Caco-2 (cell line): ENCODE measurements around the gene LCOR. TPM values are rescaled to one million over a fixed set of nuclear protein-coding genes. Genes with fewer than 3 reads are reported as not detected.
"Not testable (repeated sequence)": the region's sequence is repeated elsewhere in the genome, so short reads cannot be mapped to it uniquely, and the experiment has no call there.

Experiments
- BruUV-seq: library from RNA; stranded (reverse); fragments of 400-500 nt; replicated peaks from 2 replicates; lab custom pipeline; 2021; lab: Mats Ljungman, UMichigan
- CTCF ChIA-PET: fragments of 300-600 bp; sonication (Branson Sonifier 250); formaldehyde crosslinking; loops from one replicate; lab custom pipeline; 2022; ENCODE audit warnings: antibody characterized with exemption; lab: Charles Lee
- POLR2A ChIA-PET: fragments of 300-600 bp; sonication (Branson Sonifier 250); formaldehyde crosslinking; loops from one replicate; lab custom pipeline; 2022; ENCODE audit warnings: antibody characterized with exemption; lab: Charles Lee
- DNase-seq, 2 experiments: peaks; one replicate each; pipeline versions ENCODE4 v3.0.0 to v3.0.0-alpha.2; 2020 to 2022
- H3K27me3 ChIP-seq: replicated peaks from 2 replicates; pipeline ENCODE4 v1.6.0; 2011; ENCODE audit warnings: low read length; ENCODE audit not compliant: control insufficient read depth, insufficient read depth
- H3K36me3 ChIP-seq: 2 replicates; pipeline ENCODE4 v1.5.1; 2011; ENCODE audit warnings: low read length; ENCODE audit not compliant: control insufficient read depth, insufficient read depth
- H3K4me1 ChIP-seq: fragments of 250-450 bp; sonication (Bioruptor Pico); 2 replicates; pipeline ENCODE4 v1.5.1; 2020; ENCODE audit warnings: mild to moderate bottlenecking
- H3K4me3 ChIP-seq: 2 replicates; pipeline ENCODE4 v1.5.1; 2011; ENCODE audit warnings: low read depth, mild to moderate bottlenecking, control low read depth, low read length
- H3K9me3 ChIP-seq: fragments of 250-450 bp; sonication (Bioruptor Pico); 2 replicates; pipeline ENCODE4 v1.5.1; 2020; ENCODE audit warnings: mild to moderate bottlenecking, moderate library complexity
- H3K27ac Mint-ChIP-seq: one replicate; pipeline ENCODE4 v1.8.0; 2022; ENCODE audit warnings: mixed read lengths; ENCODE audit not compliant: unreplicated experiment
- H3K27me3 Mint-ChIP-seq: one replicate; pipeline ENCODE4 v1.8.0; 2022; ENCODE audit warnings: mixed read lengths; ENCODE audit not compliant: insufficient read depth, unreplicated experiment
- H3K36me3 Mint-ChIP-seq: one replicate; pipeline ENCODE4 v1.8.0; 2022; ENCODE audit warnings: mild to moderate bottlenecking, mixed read lengths; ENCODE audit not compliant: insufficient read depth, unreplicated experiment
- H3K4me1 Mint-ChIP-seq: one replicate; pipeline ENCODE4 v1.8.0; 2022; ENCODE audit warnings: low read depth, mixed read lengths; ENCODE audit not compliant: unreplicated experiment
- H3K4me3 Mint-ChIP-seq: one replicate; pipeline ENCODE4 v1.8.0; 2022; ENCODE audit warnings: mild to moderate bottlenecking, moderate library complexity, mixed read lengths; ENCODE audit not compliant: unreplicated experiment
- H3K9me3 Mint-ChIP-seq: one replicate; pipeline ENCODE4 v1.8.0; 2022; ENCODE audit warnings: mixed read lengths; ENCODE audit not compliant: unreplicated experiment
- intact Hi-C: fragments of 100-400 bp; cut with micrococcal nuclease; formaldehyde crosslinking; loops from one replicate; pipeline ENCODE4 v1.10.0; 2022; ENCODE audit not compliant: unreplicated experiment
- total RNA-seq: library from RNA; stranded (reverse); gene quantifications from 2 replicates; pipeline ENCODE4 v1.2.3, GENCODE V29; 2022
- TF ChIP-seq, protein P1 (sequence below), 2 experiments: fragments of 200-600 bp in 1 of 2; IDR thresholded peaks; 1 replicate in 1 of 2; 2 replicates in 1 of 2; pipeline versions ENCODE4 v1.5.1 to v1.8.0; 2011 to 2022; ENCODE audit warnings: antibody characterized with exemption in 1 of 2, control low read depth in 1 of 2, inconsistent platforms in 1 of 2, low read depth in 1 of 2, low read length in 1 of 2, mild to moderate bottlenecking in 1 of 2, moderate library complexity in 1 of 2; ENCODE audit not compliant: insufficient read depth in 1 of 2, severe bottlenecking in 1 of 2, unreplicated experiment in 1 of 2

LCOR gene
- total RNA-seq, 1 experiment from 2014 or later: 51.8 TPM

DNA sequence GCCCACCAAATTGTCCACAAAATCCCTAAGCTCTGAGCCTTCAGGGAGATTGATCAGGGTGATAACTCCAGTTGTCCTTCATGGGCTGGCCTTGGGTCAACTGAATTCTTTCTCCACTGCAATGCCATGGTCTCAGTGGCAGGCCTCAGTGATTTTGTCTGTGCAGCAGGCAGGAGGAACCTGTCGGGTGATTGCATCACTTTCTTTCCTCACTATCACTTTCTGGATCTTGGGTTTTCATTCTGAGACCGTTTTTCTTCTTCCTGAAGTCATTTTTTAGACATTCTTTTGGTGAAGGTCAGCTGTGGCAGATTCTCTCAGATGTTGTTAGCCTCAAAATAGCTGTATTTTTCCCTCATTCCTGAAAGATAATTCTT, 28.8 kb upstream of the LCOR start:
- TF ChIP-seq, protein P1, sequence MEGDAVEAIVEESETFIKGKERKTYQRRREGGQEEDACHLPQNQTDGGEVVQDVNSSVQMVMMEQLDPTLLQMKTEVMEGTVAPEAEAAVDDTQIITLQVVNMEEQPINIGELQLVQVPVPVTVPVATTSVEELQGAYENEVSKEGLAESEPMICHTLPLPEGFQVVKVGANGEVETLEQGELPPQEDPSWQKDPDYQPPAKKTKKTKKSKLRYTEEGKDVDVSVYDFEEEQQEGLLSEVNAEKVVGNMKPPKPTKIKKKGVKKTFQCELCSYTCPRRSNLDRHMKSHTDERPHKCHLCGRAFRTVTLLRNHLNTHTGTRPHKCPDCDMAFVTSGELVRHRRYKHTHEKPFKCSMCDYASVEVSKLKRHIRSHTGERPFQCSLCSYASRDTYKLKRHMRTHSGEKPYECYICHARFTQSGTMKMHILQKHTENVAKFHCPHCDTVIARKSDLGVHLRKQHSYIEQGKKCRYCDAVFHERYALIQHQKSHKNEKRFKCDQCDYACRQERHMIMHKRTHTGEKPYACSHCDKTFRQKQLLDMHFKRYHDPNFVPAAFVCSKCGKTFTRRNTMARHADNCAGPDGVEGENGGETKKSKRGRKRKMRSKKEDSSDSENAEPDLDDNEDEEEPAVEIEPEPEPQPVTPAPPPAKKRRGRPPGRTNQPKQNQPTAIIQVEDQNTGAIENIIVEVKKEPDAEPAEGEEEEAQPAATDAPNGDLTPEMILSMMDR (IDR thresholded peaks at IDR 0.05; ENCODE audit: insufficient read depth in 1 of 2, low read depth in 1 of 2, low read length in 1 of 2, severe bottlenecking in 1 of 2, unreplicated experiment in 1 of 2): no peak
- no TSS peak for BruUV-seq
- no peak overlapping the region for H3K4me3 Mint-ChIP-seq

DNA sequence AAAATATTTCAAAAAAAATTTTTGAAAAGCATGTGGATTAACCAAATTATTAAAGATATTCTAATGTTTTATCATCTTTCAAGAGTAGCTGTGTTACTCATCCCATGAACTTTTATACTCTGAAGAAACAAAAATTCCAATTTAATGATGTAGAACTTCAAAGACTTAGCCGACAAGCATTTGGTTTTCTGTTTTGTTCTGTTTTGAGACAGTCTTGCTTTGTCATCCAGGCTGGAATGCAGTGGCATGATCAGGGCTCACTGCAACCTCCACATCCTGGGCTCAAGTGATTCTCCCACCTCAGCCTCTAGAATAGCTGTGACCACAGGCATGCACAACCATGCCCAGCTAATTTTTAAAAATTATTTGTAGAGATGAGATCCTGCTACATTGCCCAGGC, 17.8 kb upstream of the LCOR start:
- Mint-ChIP-seq H3K27ac (no peak overlapping the region), H3K36me3 (no peaks in the 10 kb centered on the region), H3K4me3 (no peak overlapping the region), H3K4me1 (no peaks in the 10 kb centered on the region), H3K27me3 (no peaks in the 10 kb centered on the region), H3K9me3 (no peaks in the 10 kb centered on the region)
- ChIA-PET POLR2A (no interaction called here), CTCF (no interaction called here)
- TF ChIP-seq, protein P1 (IDR thresholded peaks at IDR 0.05; ENCODE audit: insufficient read depth in 1 of 2, low read depth in 1 of 2, low read length in 1 of 2, severe bottlenecking in 1 of 2, unreplicated experiment in 1 of 2): no peak
- Histone ChIP-seq H3K36me3 (no peaks in the 10 kb centered on the region), H3K9me3 (no peaks in the 10 kb centered on the region), H3K4me1 (no peaks in the 10 kb centered on the region), H3K4me3 (no peak overlapping the region), H3K27me3 (no peaks in the 10 kb centered on the region)
- no peak for DNase-seq
- intact Hi-C loops: no loop called here
- BruUV-seq: no TSS peak

More for the DNA sequence above, 28.8 kb upstream of the LCOR start:
- H3K27ac Mint-ChIP-seq: no peak overlapping the region
- no peaks in the 10 kb centered on the region for H3K27me3 Mint-ChIP-seq
- Histone ChIP-seq H3K27me3 (no peaks in the 10 kb centered on the region), H3K9me3 (peaks cover 11% of the 10 kb centered on the region), H3K36me3 (no peaks in the 10 kb centered on the region), H3K4me1 (peaks cover 28% of the 10 kb centered on the region), H3K4me3 (no peak overlapping the region)
- ChIA-PET CTCF (interaction anchor here (0.6 kb wide), 1 partner anchor 17 kb away, joined by 3 read pairs; no protein-coding TSS in a partner anchor), POLR2A (no interaction called here)
- peaks cover 25% of the 10 kb centered on the region for H3K9me3 Mint-ChIP-seq
- peaks cover 26% of the 10 kb centered on the region for H3K4me1 Mint-ChIP-seq
- intact Hi-C loops: no loop called here
- no peak for DNase-seq
- peaks cover 12% of the 10 kb centered on the region for H3K36me3 Mint-ChIP-seq

DNA sequence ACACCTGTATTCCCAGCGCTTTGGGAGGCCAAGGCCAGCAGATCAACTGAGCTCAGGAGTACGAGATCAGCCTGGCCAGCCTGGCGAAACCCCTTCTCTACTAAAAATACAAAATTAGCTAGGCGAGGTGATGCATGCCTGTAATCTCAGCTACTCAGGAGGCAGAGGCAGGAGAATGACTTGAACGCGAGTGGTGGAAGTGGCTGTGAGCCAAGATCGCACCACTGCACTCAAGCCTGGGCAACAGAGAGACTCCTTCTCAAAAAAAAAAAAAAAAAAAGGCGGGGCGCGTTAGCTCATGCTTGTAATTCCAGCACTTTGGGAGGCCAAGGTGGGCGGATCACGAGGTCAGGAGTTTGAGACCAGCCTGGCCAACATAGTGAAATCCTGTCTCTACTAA, 13.1 kb upstream of the LCOR start:
- H3K9me3 Mint-ChIP-seq, H3K36me3 ChIP-seq, H3K9me3 ChIP-seq, H3K27me3 ChIP-seq, BruUV-seq, H3K4me1 Mint-ChIP-seq, H3K27ac Mint-ChIP-seq, intact Hi-C loops, H3K27me3 Mint-ChIP-seq, H3K4me3 Mint-ChIP-seq, H3K36me3 Mint-ChIP-seq, H3K4me1 ChIP-seq, H3K4me3 ChIP-seq, DNase-seq, CTCF ChIA-PET: not testable (repeated sequence)
- POLR2A ChIA-PET: interaction anchor here (0.6 kb wide), 1 partner anchor 20 kb away, joined by 3 read pairs; no protein-coding TSS in a partner anchor

DNA sequence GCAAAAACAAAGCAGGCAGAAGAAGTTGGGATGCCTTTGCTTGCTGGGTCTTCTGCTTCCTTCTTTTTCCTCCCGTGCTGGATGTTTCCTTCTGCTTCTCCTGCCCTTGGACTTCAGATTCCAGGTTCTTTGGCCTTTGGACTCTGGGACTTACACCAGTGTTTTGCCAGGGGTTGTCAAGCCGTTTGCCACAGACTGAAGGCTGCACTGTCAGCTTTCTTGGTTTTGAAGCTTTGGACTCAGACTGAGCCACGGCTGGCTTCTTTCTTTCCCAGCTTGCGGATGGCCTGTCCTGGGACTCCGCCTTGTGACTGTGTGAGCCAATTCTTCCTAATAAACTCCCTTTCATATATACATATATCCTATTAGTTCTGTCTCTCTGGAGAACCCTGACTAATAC, 11.3 kb upstream of the LCOR start:
- H3K36me3 Mint-ChIP-seq: no peaks in the 10 kb centered on the region
- no peaks in the 10 kb centered on the region for H3K27me3 Mint-ChIP-seq
- no peak overlapping the region for H3K27ac Mint-ChIP-seq
- H3K4me3 Mint-ChIP-seq: no peak overlapping the region
- TF ChIP-seq, protein P1 (IDR thresholded peaks at IDR 0.05; ENCODE audit: insufficient read depth in 1 of 2, low read depth in 1 of 2, low read length in 1 of 2, severe bottlenecking in 1 of 2, unreplicated experiment in 1 of 2): peak in 1 of 2 experiments; percentile 3
- intact Hi-C loops: no loop called here
- H3K9me3 Mint-ChIP-seq: no peaks in the 10 kb centered on the region
- H3K27me3 ChIP-seq: no peaks in the 10 kb centered on the region
- no peak for DNase-seq
- H3K4me1 ChIP-seq: no peaks in the 10 kb centered on the region
- H3K4me3 ChIP-seq: no peak overlapping the region
- H3K36me3 ChIP-seq: no peaks in the 10 kb centered on the region
- BruUV-seq: no TSS peak
- no peaks in the 10 kb centered on the region for H3K9me3 ChIP-seq
- ChIA-PET POLR2A (no interaction called here), CTCF (interaction anchor here (0.7 to 1.0 kb wide), 2 partner anchors 18 to 55 kb away, joined by 3 read pairs; no protein-coding TSS in a partner anchor)
- no peaks in the 10 kb centered on the region for H3K4me1 Mint-ChIP-seq
